Measurements from ENCODE around the gene MOB1B.
A peak's percentile ranks its signal among the peaks of the same experiment; 100 is the strongest.

MOB1B gene

DNA sequence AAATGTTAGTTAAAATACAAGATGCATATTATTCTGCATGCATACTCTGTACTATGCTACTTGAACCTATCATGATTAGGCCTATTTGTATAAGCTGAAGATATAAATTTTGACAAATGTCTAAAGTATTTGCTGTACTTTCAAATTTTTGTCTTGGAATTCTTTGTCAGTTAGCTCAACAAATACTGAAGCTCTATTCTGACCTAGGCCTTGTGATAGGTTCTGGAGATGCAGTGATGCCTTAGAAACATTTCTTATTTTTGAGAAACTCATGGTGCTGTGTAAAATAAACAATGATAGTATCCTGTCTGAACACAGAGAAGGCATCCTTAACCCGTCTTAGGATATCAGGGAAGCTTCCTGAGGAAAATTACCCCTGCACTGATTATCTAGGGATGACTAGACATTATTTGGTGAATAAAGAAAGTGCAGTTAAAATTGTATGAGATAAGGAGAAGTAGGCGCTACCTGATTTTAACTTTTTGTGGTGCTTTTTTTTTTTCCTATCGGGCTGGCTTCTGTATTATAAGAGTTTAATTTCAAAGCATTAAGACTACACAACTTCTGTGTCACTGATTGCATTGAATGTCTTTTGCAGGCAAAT is 43.4 kb downstream of the MOB1B start:
- H3K4me3 ChIP-seq (ENCODE audit: control insufficient read depth, low read depth, low read length), result no peak overlapping the region
- no peak for DNase-seq (ENCODE audit: low read depth)
- TF ChIP-seq, protein P1, sequence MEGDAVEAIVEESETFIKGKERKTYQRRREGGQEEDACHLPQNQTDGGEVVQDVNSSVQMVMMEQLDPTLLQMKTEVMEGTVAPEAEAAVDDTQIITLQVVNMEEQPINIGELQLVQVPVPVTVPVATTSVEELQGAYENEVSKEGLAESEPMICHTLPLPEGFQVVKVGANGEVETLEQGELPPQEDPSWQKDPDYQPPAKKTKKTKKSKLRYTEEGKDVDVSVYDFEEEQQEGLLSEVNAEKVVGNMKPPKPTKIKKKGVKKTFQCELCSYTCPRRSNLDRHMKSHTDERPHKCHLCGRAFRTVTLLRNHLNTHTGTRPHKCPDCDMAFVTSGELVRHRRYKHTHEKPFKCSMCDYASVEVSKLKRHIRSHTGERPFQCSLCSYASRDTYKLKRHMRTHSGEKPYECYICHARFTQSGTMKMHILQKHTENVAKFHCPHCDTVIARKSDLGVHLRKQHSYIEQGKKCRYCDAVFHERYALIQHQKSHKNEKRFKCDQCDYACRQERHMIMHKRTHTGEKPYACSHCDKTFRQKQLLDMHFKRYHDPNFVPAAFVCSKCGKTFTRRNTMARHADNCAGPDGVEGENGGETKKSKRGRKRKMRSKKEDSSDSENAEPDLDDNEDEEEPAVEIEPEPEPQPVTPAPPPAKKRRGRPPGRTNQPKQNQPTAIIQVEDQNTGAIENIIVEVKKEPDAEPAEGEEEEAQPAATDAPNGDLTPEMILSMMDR (IDR thresholded peaks at IDR 0.05; ENCODE audit: control insufficient read depth, insufficient read depth, low read depth, low read length, missing control alignments), result no peak

DNA sequence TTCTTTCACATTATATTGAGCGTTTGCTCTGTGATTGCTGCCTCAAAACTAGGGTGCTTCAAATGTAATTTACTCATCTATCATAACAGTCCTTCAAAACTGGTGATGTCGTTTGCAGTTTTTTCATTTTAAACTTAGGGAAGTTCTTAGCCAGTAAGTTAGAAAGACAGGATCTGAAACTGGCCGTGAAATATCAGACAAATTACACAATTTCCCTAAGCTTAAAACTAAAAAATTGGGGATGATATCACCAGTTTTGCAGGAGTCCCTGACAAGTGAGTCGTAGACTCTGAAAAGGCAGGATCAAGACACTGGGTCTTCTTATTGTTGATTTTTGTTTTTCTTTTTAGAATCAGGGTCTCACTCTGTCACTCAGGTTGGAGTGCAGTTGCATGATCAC is 44.8 kb downstream of the MOB1B start:
- TF ChIP-seq, protein P1 (IDR thresholded peaks at IDR 0.05; ENCODE audit: control insufficient read depth, insufficient read depth, low read depth, low read length, missing control alignments), result no peak
- no peak overlapping the region for H3K4me3 ChIP-seq (ENCODE audit: control insufficient read depth, low read depth, low read length)
- no peak for DNase-seq (ENCODE audit: low read depth)

DNA sequence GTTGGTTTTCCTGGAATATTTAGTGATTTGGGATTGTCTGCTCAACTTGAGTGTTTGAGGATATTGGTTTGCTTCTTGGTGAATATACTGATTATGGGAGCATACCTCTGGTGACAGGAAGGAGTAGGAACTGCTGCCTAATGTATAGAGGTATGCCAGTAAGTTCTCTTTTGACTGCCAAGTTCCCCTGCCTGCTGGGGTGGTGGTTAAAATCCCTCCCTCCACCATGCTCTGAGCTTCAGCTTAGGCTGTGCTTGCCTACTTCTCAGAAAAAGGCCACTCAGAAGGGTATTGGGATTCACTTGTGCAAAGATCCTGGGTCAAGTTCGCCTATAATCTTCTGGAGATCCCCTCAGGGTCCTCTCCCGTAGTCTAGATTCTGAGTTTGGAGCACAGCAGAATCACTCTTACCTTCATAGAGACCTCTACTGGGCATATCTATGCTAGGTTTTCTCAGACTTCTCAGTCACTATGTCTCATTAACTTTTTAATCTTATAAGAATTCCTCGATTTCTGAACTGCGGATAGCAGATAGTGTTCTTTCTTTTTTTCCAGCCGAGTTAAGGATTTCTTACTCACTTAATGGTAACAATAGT is 46.6 kb downstream of the MOB1B start:
- H3K4me3 ChIP-seq (ENCODE audit: control insufficient read depth, low read depth, low read length), result no peak overlapping the region
- TF ChIP-seq, protein P1 (IDR thresholded peaks at IDR 0.05; ENCODE audit: control insufficient read depth, insufficient read depth, low read depth, low read length, missing control alignments), result no peak
- DNase-seq (ENCODE audit: low read depth), result no peak

DNA sequence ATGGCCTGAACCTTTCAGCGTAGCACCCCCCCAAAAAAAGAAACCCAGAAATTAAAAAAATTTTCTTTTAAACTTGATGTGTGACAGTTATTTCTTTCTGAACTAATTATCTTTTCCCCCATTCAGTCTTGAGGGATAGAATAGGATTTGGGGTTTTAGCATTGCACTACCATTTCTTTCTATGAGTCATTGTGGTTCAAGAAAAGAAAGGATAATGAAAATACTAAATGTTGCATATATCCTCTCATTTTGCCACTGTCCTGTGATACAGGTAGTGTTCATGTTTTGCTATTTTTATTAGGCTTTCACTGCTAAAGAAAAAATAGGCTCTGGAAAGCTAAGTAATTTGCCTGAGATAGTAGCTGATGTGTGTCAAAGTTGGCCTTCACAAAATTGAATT is 51.9 kb downstream of the MOB1B start:
- TF ChIP-seq, protein P1 (IDR thresholded peaks at IDR 0.05; ENCODE audit: control insufficient read depth, insufficient read depth, low read depth, low read length, missing control alignments), result no peak
- DNase-seq (ENCODE audit: low read depth), result no peak
- H3K4me3 ChIP-seq (ENCODE audit: control insufficient read depth, low read depth, low read length), result no peak overlapping the region

DNA sequence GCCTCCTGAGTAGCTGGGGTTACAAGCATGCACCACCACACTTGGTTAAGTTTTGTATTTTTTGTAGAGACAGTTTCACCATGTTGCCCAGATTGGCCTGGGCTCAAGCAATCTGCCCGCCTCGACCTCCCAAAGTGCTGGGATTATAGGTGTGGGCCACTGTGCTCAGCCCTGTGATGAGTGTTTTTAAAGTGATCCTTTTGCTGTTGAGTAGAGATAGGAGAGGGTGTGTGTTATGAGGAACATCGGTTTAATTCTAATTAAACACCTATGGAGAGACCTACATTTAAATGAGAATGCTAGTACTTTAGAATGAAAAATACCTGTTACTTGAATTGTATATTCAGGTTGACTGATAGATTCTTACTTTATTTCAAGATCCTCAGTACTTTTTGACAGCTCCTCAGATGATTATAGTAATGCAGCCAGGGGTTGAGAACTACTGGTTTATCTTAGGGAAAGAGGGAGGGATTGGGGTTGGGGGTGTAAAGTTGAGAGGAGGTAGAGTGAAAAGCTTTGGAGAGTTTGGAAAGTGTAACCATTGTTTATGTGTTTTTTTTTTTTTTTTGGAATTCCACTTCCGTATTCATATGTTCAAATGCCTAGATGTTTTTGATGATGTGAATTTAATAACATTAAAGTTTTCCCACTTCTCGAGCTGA is 54.5 kb downstream of the MOB1B start:
- no peak for DNase-seq (ENCODE audit: low read depth)
- no peak overlapping the region for H3K4me3 ChIP-seq (ENCODE audit: control insufficient read depth, low read depth, low read length)
- TF ChIP-seq, protein P1 (IDR thresholded peaks at IDR 0.05; ENCODE audit: control insufficient read depth, insufficient read depth, low read depth, low read length, missing control alignments), result no peak

DNA sequence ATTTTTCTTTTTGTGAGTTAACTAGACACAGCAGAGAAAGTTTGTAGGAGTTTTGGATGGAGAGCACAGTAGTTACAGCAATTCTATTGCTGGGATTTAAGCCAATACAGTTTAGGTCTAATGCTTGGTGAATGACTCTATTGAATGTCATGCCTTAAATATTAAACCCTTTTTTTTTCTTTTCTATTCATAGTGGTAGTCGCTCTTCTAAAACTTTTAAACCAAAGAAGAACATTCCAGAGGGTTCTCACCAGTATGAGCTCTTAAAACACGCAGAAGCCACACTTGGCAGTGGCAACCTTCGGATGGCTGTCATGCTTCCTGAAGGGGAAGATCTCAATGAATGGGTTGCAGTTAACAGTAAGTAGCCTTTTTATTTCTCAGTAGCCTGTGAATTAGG is 56.5 kb downstream of the MOB1B start:
- peak; percentile 73 for DNase-seq (ENCODE audit: low read depth)
- TF ChIP-seq, protein P1 (IDR thresholded peaks at IDR 0.05; ENCODE audit: control insufficient read depth, insufficient read depth, low read depth, low read length, missing control alignments), result no peak

More for the DNA sequence above, 56.5 kb downstream of the MOB1B start:
- no peak overlapping the region for H3K4me3 ChIP-seq (ENCODE audit: control insufficient read depth, low read depth, low read length)

All from AG09309 (cell line).